HT1080 (cell line): ENCODE measurements around the gene ZNF280B. TPM values are rescaled to one million over a fixed set of nuclear protein-coding genes. Genes with fewer than 3 reads are reported as not detected.
A peak's percentile ranks its signal among the peaks of the same experiment; 100 is the strongest.
"Not testable (repeated sequence)": the region's sequence is repeated elsewhere in the genome, so short reads cannot be mapped to it uniquely, and the experiment has no call there.

ENCODE experiments used
- DNase-seq: peaks from one replicate; pipeline ENCODE4 v3.0.0-alpha.2; 2015; ENCODE audit warnings: low read depth
- total RNA-seq: library from RNA; depleted of rRNA; stranded (reverse); fragments of >200 nt; shearing (Covaris generic); gene quantifications from 2 replicates; pipeline ENCODE4 v1.2.3, GENCODE V29; 2014

ZNF280B gene
- total RNA-seq, 1 experiment from 2014 or later = 2.1 TPM

- no peak for DNase-seq
Measured at GRCh38 chr22:22535662-22536061, 27.1 kb upstream of the ZNF280B start.

DNA sequence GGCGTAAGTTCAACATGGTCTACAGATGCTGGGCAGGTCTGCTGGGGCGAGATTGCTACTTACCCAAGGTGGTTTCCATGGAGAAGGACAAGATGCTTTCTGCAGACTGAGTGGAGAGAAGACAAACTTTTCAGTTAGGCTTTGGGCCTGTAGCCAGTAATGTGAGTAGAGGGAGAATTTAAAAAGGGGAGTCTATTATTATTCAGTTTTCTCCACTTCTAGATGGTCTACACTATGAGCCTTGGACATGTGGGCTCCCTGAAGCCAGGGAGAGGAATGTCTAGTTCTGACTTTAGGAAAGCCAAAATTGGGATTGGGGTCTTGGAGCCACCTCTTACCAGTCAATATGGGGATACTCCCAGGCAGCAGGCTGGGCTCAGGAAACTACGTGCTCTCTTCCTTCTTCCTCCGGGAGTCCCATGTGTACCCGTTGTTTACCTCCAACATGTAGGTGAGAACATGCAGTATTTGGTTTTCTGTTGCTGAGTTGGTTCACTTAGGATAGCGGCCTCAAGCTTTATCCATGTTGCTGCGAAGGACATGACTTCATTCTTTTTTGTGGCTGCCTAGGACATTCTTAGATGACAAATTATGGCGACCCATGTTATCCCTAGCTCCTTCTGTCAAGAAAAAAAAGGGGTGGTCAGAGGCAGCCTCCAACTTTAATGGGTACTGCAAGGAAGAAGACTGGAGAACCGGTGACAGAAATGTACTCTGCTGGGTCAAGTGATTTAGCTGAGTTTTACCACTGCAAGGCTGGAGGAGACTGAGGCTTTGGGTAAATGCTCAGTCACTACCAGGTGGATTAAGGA lies 26.3 kb upstream of the ZNF280B start:
- DNase-seq = no peak

GRCh38 chr22:22533863-22534262 lies 25.3 kb upstream of the ZNF280B start:
- DNase-seq = no peak

- DNase-seq = no peak
Measured at GRCh38 chr22:22533417-22533816, 24.9 kb upstream of the ZNF280B start.

- not testable (repeated sequence) for DNase-seq
Measured at GRCh38 chr22:22532547-22533071, 24.1 kb upstream of the ZNF280B start.

DNA sequence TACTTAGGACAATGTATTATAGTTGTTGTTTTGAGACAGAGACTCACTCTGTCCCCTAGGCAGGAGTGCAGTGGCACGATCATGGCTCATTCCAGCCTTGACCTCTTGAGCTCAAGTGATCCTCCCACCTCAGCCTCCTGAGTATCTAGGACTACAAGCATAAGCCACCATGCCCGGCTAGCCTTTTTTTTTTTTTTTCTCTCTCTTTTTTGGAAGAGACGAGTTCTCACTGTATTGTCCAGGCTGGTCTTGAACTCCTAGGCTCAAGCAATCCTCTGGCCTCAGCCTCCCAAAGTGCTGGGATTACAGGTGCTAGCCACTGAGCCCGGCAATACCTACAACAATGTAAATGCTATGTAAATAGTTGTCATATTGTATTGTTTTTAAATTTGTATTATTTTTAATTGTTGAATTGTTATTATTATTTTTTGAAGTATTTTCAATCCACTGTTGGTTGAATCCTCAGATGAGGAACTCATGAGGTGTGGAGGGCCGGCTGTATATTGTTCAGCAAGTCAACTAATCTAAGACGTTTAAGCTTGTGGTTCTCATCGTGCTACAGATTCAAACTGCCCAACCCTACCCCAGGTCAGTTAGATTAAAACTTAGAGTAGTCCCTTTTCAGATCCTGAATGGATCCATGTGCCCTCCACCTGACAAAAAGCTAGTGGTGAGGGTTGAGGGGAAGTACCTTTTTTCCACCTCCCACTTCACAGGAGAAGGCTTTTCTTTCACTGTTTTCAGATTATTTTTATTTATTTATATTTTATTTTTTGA lies 23.4 kb upstream of the ZNF280B start:
- no peak for DNase-seq

GRCh38 chr22:22528780-22529179 lies 20.2 kb upstream of the ZNF280B start:
- DNase-seq = no peak

DNA sequence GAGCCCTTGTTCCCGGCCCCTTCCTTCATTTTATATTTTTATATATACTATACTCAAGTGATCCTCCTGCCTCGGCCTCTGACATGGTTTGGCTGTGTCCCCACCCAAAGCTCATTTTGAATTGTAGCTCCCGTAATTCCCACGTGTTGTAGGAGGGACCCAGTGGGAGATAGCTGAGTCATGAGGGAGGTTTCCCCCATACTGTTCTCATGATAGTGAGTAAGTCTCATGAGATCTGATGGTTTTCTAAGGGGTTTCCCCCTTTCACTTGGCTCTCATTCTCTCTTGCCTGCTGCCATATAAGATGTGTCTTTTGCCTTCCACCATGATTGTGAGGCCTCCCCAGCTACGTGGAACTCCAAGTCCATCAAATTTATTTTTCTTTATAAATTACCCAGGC lies 18.8 kb upstream of the ZNF280B start:
- peak; percentile 36 for DNase-seq

- no peak for DNase-seq
Measured at GRCh38 chr22:22526125-22526912, 17.8 kb upstream of the ZNF280B start.

DNA sequence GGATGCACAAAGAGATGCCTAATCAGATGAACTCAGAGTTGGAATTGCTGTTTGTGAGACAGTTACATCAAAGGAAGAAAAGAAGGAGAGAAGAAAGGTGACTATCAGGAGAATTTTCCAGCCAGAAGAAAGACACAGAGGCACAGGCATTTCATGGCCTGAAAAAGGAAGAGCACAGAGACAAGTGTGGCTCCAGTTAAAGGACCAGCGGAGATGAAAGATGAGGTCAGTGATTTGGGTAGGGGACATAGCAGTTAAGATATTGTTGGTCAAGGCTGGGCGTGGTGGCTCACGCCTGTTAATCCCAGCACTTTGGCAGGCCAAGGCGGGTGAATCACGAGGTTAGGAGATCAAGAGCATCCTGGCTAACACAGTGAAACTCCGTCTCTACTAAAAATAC lies 15.0 kb upstream of the ZNF280B start:
- no peak for DNase-seq

GRCh38 chr22:22521631-22522030 lies 13.1 kb upstream of the ZNF280B start:
- no peak for DNase-seq

DNA sequence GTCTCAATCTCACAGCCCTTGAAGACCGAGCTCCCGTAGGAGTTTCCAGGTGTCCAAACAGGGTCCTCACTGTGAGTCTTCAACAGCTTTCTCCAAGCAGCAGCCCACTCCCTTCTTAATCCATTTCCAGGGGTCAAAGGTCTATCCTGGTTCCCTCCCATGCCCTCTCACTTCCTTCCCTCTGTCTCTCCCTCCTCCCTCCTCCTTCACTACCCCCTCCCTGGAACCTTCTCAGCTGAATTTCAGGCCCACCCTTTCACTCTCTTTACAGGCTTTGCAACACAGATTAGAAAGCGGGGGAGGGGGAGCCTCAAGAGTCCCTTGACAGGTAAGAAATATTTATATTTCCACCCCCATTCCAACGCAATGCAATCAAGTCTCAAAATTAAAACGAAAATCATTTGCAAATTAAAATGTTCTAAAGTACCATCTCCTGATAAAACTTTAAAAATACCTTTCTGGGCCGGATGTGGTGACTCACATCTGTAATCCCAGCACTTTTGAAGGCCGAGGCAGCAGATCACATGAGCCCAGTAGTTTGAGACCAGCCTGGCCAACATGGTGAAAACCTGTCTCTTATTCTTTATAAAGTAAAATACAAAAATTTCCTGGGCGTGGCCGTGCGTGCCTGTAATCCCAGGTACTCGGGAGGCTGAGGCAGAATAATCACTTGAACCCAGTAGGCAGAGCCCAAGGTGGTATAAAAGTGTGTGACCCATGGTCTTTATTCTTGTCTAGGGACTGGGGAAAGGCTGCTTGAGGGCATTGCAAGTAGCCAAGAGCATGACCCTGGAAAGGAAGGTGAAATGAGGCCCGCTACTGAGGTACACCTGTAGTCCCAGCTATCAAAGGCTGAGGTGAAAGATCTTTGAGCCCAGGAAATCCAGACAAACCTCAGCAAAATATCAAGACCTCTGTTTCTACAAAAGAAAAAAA lies 12.4 kb upstream of the ZNF280B start:
- DNase-seq = peak; percentile 63

DNA sequence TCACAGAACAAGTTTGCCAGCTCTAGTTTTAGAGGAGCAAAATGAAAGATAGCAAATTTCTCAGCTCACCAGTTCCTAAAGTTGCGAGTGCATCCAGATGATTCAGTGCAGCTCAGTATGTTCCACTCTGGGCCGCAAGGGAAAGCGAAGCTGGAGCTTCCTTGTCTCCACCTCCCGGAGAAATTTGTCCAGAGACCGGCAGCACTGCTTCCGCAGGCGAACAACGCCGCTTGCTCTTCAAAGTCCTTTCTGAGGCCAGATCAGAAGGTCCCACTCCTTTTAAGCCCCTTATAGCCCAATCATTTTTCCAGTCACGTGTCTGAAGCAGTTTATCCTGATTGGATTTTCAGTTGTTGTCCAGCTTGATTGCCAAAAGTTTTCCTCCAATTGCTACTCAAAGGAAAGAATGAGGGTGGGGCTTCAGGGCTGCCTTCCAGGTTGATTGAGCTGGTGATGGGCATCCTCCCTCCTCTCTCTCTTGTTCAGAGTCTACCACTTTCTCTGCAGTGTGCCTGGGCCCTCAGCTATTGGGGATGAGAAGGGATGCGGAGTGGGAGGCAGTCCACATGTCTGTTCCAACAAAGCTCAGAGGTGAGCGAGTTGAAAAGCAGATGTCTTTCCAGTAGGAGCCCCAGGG lies 11.6 kb upstream of the ZNF280B start, which contains the start of gene ZNF280A:
TSS of gene ZNF280A (minus strand) at position 251 of the 637 bp plus-strand sequence. CDS start 4,640 bp downstream, outside the sequence.
- peak; percentile 87 for DNase-seq

- peak; percentile 3 for DNase-seq
Measured at GRCh38 chr22:22519591-22519990, 11.0 kb upstream of the ZNF280B start.

GRCh38 chr22:22516992-22517391 lies 8.4 kb upstream of the ZNF280B start:
- no peak for DNase-seq

DNA sequence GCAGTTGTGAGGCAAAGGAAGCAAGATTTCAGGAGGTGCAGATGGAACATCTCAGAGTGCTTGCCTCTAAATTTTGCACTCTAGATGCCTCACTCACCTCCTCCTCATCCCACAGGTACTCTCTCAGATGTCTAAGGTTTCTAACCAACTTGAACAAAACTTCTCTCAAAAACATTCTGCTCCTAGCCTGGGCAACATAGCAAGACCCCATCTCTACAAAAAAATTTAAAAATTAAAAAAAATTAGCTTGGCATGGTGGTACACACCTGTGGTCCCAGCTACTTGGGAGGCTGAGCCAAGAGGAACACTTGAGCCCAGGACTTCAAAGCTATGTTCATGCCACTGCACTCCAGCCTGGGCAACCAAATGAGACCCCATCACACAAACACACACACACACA lies 7.3 kb upstream of the ZNF280B start:
- no peak for DNase-seq

GRCh38 chr22:22514431-22514830 lies 5.9 kb upstream of the ZNF280B start:
- DNase-seq = not testable (repeated sequence)

DNA sequence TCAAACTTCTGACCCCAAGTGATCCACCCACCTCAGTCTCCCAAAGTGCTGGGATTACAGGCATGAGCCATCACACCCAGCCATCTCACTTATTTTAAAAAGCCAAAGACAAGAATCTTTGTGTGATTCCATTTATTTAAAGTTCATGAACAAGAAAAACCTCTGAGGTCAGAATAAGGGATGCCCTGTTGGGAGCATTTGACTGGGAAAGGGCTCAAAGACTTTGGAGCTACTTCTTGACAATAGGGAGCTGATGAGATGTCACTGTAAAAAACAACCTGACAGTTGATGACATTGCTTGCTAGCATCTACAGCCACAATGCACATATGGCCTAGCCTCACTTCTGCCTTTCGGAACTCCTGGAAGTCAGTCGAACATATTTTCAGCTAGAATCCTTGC lies 5.1 kb upstream of the ZNF280B start:
- DNase-seq = no peak

GRCh38 chr22:22512951-22513350 lies 4.4 kb upstream of the ZNF280B start:
- no peak for DNase-seq

DNA sequence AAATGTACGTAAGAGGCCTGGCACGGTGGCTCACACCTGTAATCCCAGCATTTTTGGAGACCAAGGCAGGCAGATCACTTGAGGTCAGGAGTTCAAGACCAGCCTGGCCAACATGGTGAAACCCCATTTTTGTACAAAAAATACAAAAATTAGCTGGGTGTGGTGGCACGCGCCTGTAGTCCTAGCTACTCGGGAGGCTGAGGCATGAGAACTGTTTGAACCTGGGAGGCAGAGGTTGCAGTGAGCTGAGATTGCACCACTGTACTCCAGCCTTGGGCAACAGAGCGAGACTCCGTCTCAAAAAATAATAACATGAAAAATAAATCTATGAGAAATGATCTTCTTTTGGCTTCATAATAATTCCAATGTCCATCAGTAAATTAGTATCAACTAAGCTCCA lies 2.3 kb upstream of the ZNF280B start:
- not testable (repeated sequence) for DNase-seq
